ENCODE measurements around the gene FAM222B. TPM values are rescaled to one million over a fixed set of nuclear protein-coding genes. Genes with fewer than 3 reads are reported as not detected.
A peak's percentile ranks its signal among the peaks of the same experiment; 100 is the strongest.

FAM222B gene, protein sequence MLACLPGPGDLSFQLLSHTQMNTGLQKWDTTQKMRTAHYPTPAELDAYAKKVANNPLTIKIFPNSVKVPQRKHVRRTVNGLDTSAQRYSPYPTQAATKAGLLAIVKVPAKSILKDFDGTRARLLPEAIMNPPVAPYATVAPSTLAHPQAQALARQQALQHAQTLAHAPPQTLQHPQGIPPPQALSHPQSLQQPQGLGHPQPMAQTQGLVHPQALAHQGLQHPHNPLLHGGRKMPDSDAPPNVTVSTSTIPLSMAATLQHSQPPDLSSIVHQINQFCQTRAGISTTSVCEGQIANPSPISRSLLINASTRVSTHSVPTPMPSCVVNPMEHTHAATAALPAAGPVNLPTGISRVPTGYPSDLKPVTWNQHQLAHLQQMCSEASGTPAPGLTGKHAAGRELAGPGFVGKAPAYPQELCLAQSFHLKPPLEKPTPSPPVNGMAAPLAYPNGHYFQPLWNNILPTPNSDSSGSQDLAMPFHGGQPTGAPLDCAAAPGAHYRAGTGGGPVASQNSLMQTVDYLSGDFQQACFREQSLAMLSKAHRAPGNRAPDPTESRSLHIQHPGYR
- total RNA-seq (1 to 10 TPM; 4.3 to 7.9 TPM), polyA plus RNA-seq (ENCODE audit: insufficient read length in 2 of 2) (10 to 100 TPM; 31.7 to 33.1 TPM)
- long read RNA-seq, donor 1, partial matches to known transcripts, result 0 of 3 reads
- long read RNA-seq, donor 1, other reads (novel, unspliced or antisense), result 0 of 3 reads
- long read RNA-seq, donor 2, full-length matches to known transcripts, result 11 of 26 reads
- long read RNA-seq, donor 2, partial matches to known transcripts, result 10 of 26 reads
- long read RNA-seq, donor 2, other reads (novel, unspliced or antisense), result 5 of 26 reads
- long read RNA-seq, donor 3, full-length matches to known transcripts, result 6 of 6 reads
- long read RNA-seq, donor 3, partial matches to known transcripts, result 0 of 6 reads
- long read RNA-seq, donor 3, other reads (novel, unspliced or antisense), result 0 of 6 reads
- long read RNA-seq, donor 4, result 0 reads

DNA sequence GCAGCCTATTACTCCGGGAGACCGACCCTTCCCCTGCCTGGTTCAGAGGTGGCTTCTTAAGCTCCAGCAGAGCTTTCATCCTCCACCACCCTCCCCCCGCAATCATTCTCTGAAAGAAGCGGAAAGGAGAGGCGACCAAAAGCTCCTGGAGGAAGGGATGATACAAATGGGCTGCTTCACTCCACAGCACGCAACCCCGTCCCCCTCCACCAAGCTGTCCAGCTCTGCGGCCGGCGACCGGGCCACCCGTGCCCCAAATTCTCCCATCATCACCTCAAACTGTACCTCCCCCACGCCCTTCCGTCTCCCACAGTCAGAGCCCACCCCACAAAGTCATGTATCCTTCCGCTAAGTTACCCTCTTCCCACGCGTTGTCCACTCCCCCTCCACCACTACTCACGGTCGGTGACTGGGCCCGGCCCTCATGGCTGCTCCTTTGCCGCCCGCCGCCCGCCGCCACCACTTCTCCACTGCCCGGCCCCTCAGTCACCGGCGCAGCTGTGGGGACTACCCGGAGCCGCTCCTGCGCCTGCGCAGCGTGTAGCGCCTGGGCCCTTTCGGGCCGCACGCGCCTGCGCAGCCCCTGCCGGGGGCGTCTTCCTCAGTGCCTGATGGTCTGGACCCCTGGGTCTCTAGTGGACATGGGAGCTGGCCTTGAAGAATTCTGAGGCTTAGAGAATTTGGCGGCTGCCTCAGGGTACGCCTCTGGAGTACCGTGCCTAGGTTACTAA lies at the start of gene FAM222B:
Gene FAM222B, minus strand, starts transcription at position 509 of the 731 bp plus-strand sequence. CDS start 76,123 bp downstream, outside the sequence.
- Histone ChIP-seq H3K9me3 (ENCODE audit: control insufficient read depth, insufficient read depth, low read length) (no peaks in the 10 kb centered on the region), H3K4me3 (ENCODE audit: low read depth, low read length) (peak within 1 kb of the TSS; percentile 90), H3K27me3 (ENCODE audit: control insufficient read depth, insufficient read depth, low read length) (no peaks in the 10 kb centered on the region), H3K4me1 (ENCODE audit: control insufficient read depth, insufficient read depth, low read length) (peaks cover 22% of the 10 kb centered on the region), H3K36me3 (ENCODE audit: control insufficient read depth, insufficient read depth, low read length) (no peaks in the 10 kb centered on the region), H3K27ac (ENCODE audit: low read depth, low read length) (peak within 1 kb of the TSS; percentile 70)
- DNase-seq (ENCODE audit: low read depth in 4 of 6, low spot score in 6 of 6), result peak; percentile 70 to 97 (median 82)
- WGBS (ENCODE audit: insufficient coverage), result under 1% methylated on average over 42 of the region's 44 CpGs

DNA sequence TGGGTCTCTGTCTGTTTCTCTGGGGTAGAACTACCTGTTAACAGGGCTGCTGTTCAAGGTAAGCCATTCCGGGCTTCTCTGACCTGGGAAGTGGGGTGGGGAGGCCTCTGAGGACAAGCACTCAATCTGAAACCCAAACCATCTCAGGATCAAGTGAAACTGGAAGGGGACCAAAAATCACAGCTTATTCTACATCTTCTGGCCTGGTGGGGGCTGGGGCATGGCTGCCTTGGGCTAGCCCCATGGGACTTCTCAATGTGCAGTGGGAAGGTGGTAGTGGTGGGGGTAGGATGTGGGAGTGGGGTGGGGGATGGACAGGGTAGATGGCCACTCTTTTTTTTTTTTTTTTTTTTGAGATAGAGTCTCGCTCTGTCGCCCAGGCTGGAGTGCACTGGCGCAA lies 49.4 kb upstream of the FAM222B start:
- DNase-seq (ENCODE audit: low read depth in 4 of 6, low spot score in 6 of 6), result no peak
- WGBS (ENCODE audit: insufficient coverage), result 100% methylated on average over 1 of the region's 4 CpGs
- Histone ChIP-seq H3K27ac (ENCODE audit: low read depth, low read length) (no peak overlapping the region), H3K36me3 (ENCODE audit: control insufficient read depth, insufficient read depth, low read length) (peaks cover 40% of the 10 kb centered on the region), H3K4me1 (ENCODE audit: control insufficient read depth, insufficient read depth, low read length) (peaks cover 19% of the 10 kb centered on the region), H3K9me3 (ENCODE audit: control insufficient read depth, insufficient read depth, low read length) (no peaks in the 10 kb centered on the region), H3K4me3 (ENCODE audit: low read depth, low read length) (no peak overlapping the region), H3K27me3 (ENCODE audit: control insufficient read depth, insufficient read depth, low read length) (no peaks in the 10 kb centered on the region)

DNA sequence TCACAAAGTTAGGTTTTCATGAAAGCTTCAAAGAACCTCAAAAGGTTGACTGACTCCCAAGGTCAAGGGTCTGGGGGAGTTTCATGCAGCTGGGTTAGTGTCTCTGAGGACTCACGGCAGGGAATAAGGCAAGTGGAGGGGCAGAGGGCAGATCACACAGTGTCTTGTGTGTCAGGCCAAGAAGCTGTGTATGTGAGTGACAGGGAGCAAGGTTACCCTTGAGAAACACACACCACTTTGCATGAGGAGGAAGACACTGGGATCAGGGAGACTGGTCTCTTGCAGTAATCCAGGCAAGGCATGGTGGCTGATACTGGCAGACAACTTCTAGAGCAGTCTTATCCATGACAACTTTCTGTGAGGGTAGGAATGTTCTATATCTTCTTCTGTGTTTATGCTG lies 48.6 kb upstream of the FAM222B start:
- H3K36me3 ChIP-seq (ENCODE audit: control insufficient read depth, insufficient read depth, low read length), result peaks cover 46% of the 10 kb centered on the region
- no peak overlapping the region for H3K27ac ChIP-seq (ENCODE audit: low read depth, low read length)
- H3K9me3 ChIP-seq (ENCODE audit: control insufficient read depth, insufficient read depth, low read length), result no peaks in the 10 kb centered on the region
- no peak overlapping the region for H3K4me3 ChIP-seq (ENCODE audit: low read depth, low read length)
- WGBS (ENCODE audit: insufficient coverage), result 40% methylated on average over 1 of the region's 1 CpG
- H3K27me3 ChIP-seq (ENCODE audit: control insufficient read depth, insufficient read depth, low read length), result no peaks in the 10 kb centered on the region
- DNase-seq (ENCODE audit: low read depth in 4 of 6, low spot score in 6 of 6), result no peak
- H3K4me1 ChIP-seq (ENCODE audit: control insufficient read depth, insufficient read depth, low read length), result peaks cover 12% of the 10 kb centered on the region

DNA sequence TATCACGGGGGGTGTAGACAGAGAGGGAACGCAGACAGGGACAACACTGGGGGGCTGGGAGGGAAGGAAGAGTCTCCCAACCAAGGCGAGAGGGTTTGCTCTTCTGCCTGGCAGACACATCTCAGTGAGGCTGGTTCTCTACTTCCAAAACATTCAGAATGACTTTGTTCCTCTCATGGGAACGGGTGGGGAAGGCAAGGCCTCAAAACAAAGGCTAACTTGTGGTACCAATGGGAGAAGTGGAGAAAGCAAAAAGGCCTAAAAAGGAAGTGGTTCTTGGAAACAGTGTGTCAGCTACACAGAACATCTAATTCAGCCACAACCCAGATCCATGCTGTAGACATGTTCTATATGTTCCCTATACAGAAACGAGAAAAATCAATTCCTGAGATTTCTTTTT lies 47.4 kb upstream of the FAM222B start:
- Histone ChIP-seq H3K27me3 (ENCODE audit: control insufficient read depth, insufficient read depth, low read length) (no peaks in the 10 kb centered on the region), H3K27ac (ENCODE audit: low read depth, low read length) (no peak overlapping the region), H3K4me1 (ENCODE audit: control insufficient read depth, insufficient read depth, low read length) (peaks cover 6% of the 10 kb centered on the region), H3K36me3 (ENCODE audit: control insufficient read depth, insufficient read depth, low read length) (peaks cover 58% of the 10 kb centered on the region), H3K9me3 (ENCODE audit: control insufficient read depth, insufficient read depth, low read length) (no peaks in the 10 kb centered on the region), H3K4me3 (ENCODE audit: low read depth, low read length) (no peak overlapping the region)
- DNase-seq (ENCODE audit: low read depth in 4 of 6, low spot score in 6 of 6), result no peak
- WGBS (ENCODE audit: insufficient coverage), result 100% methylated on average over 2 of the region's 5 CpGs

DNA sequence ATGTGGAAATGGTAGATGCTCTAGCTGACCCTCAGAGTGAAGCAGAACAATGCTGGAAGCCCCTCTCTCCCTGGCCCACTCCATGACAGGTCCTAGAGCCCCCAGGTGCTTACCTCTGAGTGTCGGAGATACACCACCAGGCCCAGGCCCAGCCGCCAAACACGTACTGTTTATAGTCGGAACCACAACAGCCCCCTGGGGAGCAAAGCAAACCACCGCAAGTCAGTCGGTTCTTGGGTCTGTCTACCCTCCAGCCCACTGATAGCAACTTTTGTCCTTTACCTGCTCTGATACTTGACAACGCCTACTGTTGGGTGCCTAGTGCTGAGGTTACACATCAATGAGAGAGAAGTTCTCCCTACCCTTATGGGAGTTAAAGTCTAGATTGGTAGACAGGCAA lies 46.2 kb upstream of the FAM222B start:
- Histone ChIP-seq H3K9me3 (ENCODE audit: control insufficient read depth, insufficient read depth, low read length) (no peaks in the 10 kb centered on the region), H3K27ac (ENCODE audit: low read depth, low read length) (no peak overlapping the region), H3K4me3 (ENCODE audit: low read depth, low read length) (no peak overlapping the region), H3K27me3 (ENCODE audit: control insufficient read depth, insufficient read depth, low read length) (no peaks in the 10 kb centered on the region), H3K4me1 (ENCODE audit: control insufficient read depth, insufficient read depth, low read length) (peaks cover 6% of the 10 kb centered on the region), H3K36me3 (ENCODE audit: control insufficient read depth, insufficient read depth, low read length) (peaks cover 70% of the 10 kb centered on the region)
- WGBS (ENCODE audit: insufficient coverage), result 85% methylated on average over 3 of the region's 7 CpGs
- no peak for DNase-seq (ENCODE audit: low read depth in 4 of 6, low spot score in 6 of 6)

DNA sequence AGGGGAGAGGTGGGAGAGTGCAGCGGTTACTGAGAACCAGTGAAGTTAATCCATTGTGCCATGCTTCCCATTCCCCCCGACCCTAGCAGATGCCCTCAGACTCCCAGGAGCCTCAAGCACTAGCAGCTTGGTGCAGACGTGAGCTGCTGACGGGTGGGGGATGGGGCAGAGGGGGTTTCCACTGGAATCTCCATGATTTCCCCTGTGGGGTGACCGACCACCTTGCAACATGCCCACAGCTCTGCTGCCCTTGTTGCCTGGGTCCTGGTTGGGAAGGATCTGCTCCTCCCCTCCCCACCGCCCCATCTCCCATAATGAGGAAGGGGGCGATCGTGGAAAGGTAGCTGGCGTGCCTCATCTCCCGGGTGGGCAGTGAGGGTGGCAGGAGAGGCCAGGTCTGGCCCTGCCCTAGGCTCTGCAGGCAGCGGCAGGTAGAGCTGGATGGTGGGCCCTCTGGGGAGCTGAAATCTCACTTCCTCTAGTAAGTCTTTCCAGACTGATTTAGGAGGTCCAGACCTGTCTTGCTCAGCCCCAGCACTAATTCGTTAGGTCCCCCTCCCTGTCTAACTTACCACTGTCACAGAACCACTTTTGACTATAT lies 45.4 kb upstream of the FAM222B start:
- no peak for DNase-seq (ENCODE audit: low read depth in 4 of 6, low spot score in 6 of 6)
- Histone ChIP-seq H3K27me3 (ENCODE audit: control insufficient read depth, insufficient read depth, low read length) (no peaks in the 10 kb centered on the region), H3K9me3 (ENCODE audit: control insufficient read depth, insufficient read depth, low read length) (no peaks in the 10 kb centered on the region), H3K36me3 (ENCODE audit: control insufficient read depth, insufficient read depth, low read length) (peaks cover 72% of the 10 kb centered on the region), H3K27ac (ENCODE audit: low read depth, low read length) (no peak overlapping the region), H3K4me1 (ENCODE audit: control insufficient read depth, insufficient read depth, low read length) (peaks cover 3% of the 10 kb centered on the region), H3K4me3 (ENCODE audit: low read depth, low read length) (no peak overlapping the region)
- WGBS (ENCODE audit: insufficient coverage), result 93% methylated on average over 4 of the region's 12 CpGs

DNA sequence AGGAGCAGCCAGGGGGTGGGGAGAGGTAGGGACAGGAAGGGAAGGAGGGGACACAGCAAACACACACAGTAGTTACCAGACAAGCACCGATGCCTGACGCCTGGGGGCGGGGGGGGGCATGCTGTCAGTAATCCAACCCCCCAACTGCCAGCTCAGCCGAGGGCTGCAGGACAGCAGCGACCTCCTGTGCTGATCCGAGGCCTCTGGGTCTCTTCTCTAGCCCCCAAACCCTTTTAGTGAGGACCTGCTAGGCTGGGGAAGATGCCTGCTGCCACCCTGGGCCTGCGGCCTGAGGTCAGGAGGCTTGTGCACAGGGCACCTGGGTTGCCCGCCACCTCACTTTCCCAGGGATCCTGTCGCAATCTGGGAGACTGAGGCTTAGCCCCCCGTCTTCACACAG lies 43.4 kb upstream of the FAM222B start:
- H3K4me3 ChIP-seq (ENCODE audit: low read depth, low read length), result no peak overlapping the region
- WGBS (ENCODE audit: insufficient coverage), result 82% methylated on average over 9 of the region's 10 CpGs
- H3K36me3 ChIP-seq (ENCODE audit: control insufficient read depth, insufficient read depth, low read length), result peaks cover 79% of the 10 kb centered on the region
- no peaks in the 10 kb centered on the region for H3K9me3 ChIP-seq (ENCODE audit: control insufficient read depth, insufficient read depth, low read length)
- H3K4me1 ChIP-seq (ENCODE audit: control insufficient read depth, insufficient read depth, low read length), result no peaks in the 10 kb centered on the region
- DNase-seq (ENCODE audit: low read depth in 4 of 6, low spot score in 6 of 6), result no peak
- H3K27me3 ChIP-seq (ENCODE audit: control insufficient read depth, insufficient read depth, low read length), result no peaks in the 10 kb centered on the region
- no peak overlapping the region for H3K27ac ChIP-seq (ENCODE audit: low read depth, low read length)

DNA sequence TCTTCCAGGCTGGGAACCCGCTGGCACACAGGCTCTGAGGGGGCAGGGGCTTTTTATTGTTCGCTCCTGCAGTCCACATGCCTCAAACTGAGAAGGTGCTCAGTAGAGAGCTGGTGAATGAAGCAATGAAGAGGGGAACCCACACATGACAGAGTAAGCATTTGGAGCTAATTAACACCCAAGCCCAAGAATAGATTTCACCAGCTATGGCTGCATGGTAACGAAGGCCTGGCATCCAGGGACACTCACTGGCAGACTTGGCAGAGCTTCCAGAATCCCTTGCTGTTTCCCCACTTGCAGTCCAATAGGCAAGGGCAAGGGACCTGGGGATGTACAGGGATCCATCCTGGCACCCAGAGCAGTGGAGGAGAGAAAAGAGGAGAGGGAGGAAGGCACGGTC lies 42.8 kb upstream of the FAM222B start:
- H3K27ac ChIP-seq (ENCODE audit: low read depth, low read length), result no peak overlapping the region
- no peaks in the 10 kb centered on the region for H3K27me3 ChIP-seq (ENCODE audit: control insufficient read depth, insufficient read depth, low read length)
- DNase-seq (ENCODE audit: low read depth in 4 of 6, low spot score in 6 of 6), result no peak
- H3K4me1 ChIP-seq (ENCODE audit: control insufficient read depth, insufficient read depth, low read length), result no peaks in the 10 kb centered on the region
- no peaks in the 10 kb centered on the region for H3K9me3 ChIP-seq (ENCODE audit: control insufficient read depth, insufficient read depth, low read length)
- H3K36me3 ChIP-seq (ENCODE audit: control insufficient read depth, insufficient read depth, low read length), result peaks cover 82% of the 10 kb centered on the region
- 85% methylated on average over 4 of the region's 4 CpGs for WGBS (ENCODE audit: insufficient coverage)
- no peak overlapping the region for H3K4me3 ChIP-seq (ENCODE audit: low read depth, low read length)
